Middle frontal gyrus (tissue), 1 donor: ENCODE measurements around the gene PHF13.

Experiments used
- DNase-seq: peaks from one replicate; pipeline ENCODE4 v3.0.0-alpha.2; 2015; ENCODE audit warnings: low spot score; ENCODE audit errors: extremely low spot score

Gene PHF13

DNA sequence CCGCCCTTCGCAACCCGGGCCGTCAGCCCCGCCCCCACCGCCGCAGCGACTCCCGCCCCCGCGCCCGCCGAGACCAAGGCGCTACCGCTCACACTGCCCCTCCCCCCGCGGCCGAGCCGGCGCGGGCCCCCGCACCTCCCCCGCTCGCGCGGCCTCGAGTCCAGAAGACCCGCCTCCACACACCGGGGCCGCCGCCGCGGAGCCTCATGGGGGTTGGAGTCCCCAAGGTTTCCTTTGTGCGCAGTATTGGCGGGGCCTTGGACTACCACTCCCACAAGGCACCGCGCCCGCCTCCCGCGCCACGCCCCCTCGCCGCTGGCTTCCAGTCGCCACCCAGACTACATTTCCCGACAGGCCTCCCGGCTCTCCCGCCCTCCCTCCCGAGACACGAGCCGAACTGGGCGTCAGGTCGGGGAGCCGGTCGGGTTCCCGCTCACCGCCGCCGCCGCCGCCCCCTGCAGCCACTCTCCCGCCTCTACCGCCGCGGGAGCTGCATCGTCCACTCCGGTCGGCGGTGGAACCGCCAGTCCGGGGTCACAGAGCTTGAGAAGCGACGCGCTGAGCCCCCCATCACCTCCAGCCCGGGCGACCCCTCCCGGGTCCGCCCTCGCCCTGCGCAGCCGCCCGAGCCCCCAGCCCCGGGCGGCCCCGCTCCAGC lies at the start of gene PHF13:
TSS of gene PHF13 (plus strand) at position 371 of the 658 bp plus-strand sequence. CDS start 336 bp downstream, outside the sequence.
- peak; percentile 99 for DNase-seq

DNA sequence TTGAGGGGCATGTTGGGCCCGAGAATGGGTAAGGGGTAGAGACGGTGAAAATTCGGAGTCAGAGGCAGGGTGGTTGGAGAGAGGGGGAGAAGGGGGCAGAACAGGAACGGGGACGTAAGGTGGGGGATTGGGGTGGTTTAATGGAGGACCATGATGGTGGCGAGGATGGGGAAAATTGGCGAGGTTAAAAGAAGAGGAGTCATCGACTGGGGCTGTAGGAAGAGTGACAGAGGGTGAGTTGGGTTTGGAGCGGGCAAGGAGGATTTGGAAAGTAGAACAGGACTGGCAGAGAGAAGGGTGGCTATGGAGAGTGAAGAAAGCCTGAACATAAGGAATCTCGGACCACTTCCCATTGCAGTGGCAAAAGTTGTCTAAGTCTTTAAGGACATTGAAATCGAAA lies 44.5 kb upstream of the PHF13 start:
- no peak for DNase-seq

DNA sequence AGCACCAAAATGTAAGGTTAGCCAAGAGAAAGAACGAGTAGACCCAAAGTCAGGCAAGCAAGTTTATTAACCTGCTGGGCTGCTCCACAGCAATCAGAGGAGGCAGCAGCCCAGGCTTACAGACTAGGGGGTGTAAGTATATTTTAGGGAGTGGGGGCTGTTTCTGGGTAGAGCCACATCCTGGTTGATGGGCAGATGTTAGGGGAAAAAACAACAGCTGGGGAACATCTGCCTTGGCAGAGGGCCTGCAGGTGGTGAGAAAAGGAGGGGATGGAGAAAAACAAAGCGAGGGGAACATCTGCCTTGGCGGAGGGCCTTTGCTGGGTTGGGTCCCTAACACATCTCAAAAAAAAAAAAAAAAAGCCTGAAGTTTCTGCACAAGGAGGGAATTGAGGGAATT lies 43.4 kb upstream of the PHF13 start:
- no peak for DNase-seq

DNA sequence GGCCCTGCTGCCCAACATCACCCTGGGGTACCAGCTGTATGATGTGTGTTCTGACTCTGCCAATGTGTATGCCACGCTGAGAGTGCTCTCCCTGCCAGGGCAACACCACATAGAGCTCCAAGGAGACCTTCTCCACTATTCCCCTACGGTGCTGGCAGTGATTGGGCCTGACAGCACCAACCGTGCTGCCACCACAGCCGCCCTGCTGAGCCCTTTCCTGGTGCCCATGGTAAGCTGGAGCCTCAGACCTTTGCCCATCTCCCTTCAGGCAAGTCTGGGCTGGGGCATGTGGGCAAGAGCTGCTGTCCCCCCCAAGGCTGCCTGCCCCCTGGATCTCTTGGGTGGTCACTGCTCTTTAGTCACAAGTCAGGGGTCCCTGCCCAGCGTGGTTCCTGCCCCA lies 42.5 kb upstream of the PHF13 start:
- no peak for DNase-seq

DNA sequence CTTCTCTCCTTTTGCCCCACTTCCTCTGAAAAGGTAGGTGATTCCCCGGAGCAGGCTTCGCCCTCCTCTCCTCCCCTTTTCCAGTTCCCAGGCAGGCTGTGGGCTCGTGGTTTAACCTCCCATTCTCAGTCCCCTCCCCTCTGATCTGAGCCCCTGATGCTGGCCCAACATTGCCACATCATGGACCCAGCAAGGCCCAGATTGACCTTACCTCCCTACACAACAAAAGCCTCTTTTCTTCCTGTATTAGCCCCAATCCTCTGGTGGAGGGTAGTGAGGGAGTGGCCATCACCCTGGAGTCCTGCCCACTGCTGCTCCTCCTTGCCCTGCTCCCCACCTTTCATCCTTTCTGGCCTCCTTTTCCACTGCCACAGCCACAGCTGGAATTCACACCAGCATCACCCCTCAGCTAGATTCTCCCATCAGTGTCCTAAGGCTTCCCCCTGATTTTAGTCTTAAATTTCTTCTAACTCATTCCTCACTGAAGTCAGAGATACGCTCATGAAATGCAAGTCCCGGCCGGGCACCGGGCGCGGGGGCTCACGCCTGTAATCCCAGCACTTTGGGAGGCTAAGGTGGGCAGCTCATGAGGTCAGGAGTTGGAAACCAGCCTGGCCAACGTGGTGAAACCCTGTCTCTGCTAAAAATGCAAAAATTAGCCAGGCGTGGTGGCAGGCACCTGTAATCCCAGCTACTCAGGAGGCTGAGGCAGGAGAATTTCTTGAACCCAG lies 40.7 kb upstream of the PHF13 start:
- DNase-seq: no peak

DNA sequence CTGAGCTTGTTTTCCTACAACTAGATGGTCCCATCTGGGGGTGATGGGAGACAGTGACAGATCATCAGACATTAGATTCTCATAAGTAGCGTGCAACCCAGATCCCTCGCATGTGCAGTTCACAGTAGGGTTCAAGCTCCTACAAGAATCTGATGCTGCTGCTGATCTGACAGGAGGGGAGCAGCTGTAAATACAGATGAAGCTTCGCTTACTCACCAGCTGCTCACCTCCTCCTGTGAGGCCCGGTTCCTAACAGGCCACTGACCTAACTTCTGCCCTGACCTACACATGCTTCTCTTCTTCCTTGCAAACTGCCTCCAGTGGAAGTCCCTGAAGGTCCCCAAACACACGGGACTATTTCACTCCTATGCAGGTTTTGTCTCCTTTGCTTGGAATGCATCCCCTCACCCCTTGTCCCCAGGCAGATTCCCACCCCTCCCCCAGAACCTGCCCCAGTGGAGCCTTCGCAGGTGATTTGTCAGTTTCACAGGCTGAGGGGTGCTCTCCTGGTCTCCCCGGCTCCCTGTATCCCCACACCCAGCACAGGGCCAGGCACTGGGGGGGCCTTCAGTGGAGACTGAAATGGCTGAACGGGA lies 39.4 kb upstream of the PHF13 start:
- no peak for DNase-seq

DNA sequence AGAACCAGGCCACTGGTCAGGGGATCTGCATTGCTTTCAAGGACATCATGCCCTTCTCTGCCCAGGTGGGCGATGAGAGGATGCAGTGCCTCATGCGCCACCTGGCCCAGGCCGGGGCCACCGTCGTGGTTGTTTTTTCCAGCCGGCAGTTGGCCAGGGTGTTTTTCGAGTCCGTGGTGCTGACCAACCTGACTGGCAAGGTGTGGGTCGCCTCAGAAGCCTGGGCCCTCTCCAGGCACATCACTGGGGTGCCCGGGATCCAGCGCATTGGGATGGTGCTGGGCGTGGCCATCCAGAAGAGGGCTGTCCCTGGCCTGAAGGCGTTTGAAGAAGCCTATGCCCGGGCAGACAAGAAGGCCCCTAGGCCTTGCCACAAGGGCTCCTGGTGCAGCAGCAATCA lies 38.7 kb upstream of the PHF13 start:
- no peak for DNase-seq

DNA sequence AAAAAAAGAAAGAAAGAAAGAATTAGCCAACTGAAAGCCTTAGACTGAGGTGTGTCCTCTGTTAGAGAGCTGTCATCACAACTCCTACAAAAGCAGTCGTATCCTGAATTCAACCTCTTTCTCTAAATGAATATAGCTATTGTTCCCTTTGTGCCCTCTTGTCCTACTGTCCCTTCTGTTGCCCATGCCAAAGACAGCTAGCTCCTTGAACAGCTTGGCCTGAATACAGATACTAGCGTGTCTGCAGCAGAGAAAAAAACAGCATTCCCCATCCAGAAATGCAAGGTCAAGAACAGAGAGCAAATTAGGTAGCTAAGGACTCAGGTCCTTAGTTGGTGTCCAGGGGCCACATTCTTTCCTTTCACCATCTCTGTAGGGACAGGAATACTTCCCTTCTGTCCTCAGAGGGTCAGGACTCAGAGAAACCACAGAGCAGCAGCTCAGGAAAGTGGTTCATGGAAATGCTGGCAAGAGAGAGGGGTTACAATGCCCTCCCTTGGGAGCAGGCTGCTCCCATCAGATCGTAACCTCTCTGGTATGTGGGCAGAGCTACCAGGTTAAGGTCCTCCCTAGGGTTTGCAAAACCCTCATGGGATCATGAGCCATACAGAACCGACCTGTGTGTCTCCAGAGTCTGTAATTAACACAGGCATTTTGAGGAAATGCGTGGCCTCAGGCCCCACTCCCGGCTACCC lies 35.6 kb upstream of the PHF13 start:
- DNase-seq: no peak

DNA sequence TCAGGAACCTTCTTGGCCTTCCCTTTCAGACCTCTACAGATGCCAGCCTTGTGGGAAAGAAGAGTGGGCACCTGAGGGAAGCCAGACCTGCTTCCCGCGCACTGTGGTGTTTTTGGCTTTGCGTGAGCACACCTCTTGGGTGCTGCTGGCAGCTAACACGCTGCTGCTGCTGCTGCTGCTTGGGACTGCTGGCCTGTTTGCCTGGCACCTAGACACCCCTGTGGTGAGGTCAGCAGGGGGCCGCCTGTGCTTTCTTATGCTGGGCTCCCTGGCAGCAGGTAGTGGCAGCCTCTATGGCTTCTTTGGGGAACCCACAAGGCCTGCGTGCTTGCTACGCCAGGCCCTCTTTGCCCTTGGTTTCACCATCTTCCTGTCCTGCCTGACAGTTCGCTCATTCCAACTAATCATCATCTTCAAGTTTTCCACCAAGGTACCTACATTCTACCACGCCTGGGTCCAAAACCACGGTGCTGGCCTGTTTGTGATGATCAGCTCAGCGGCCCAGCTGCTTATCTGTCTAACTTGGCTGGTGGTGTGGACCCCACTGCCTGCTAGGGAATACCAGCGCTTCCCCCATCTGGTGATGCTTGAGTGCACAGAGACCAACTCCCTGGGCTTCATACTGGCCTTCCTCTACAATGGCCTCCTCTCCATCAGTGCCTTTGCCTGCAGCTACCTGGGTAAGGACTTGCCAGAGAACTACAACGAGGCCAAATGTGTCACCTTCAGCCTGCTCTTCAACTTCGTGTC lies 34.7 kb upstream of the PHF13 start:
- DNase-seq: no peak

DNA sequence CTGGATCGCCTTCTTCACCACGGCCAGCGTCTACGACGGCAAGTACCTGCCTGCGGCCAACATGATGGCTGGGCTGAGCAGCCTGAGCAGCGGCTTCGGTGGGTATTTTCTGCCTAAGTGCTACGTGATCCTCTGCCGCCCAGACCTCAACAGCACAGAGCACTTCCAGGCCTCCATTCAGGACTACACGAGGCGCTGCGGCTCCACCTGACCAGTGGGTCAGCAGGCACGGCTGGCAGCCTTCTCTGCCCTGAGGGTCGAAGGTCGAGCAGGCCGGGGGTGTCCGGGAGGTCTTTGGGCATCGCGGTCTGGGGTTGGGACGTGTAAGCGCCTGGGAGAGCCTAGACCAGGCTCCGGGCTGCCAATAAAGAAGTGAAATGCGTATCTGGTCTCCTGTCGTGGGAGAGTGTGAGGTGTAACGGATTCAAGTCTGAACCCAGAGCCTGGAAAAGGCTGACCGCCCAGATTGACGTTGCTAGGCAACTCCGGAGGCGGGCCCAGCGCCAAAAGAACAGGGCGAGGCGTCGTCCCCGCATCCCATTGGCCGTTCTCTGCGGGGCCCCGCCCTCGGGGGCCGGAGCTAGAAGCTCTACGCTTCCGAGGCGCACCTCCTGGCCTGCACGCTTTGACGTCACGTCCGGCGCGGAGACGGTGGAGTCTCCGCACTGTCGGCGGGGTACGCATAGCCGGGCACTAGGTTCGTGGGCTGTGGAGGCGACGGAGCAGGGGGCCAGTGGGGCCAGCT lies 34.0 kb upstream of the PHF13 start, which contains the start of gene ZBTB48:
TSS of gene ZBTB48 (plus strand) at position 621 of the 745 bp plus-strand sequence. CDS start 616 bp downstream, outside the sequence.
- DNase-seq: peak; percentile 99

DNA sequence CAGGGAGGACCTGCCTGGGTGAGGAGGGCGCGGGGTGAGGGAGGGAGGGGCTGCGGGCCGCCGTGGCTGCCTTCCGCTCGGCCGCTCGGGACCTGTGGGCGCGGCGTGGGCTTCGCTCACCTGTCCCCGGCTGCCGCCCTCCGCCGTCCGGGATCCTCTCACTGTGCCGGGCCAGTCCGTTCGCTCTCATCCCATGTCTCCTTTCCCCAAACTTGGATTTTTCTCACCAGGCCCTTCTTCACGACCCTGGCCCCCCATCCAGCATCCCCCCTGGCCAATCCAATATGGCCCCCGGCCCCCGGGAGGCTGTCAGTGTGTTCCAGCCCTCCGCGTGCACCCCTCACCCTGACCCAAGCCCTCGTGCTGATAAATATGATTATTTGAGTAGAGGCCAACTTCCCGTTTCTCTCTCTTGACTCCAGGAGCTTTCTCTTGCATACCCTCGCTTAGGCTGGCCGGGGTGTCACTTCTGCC lies 33.4 kb upstream of the PHF13 start:
- DNase-seq: no peak

DNA sequence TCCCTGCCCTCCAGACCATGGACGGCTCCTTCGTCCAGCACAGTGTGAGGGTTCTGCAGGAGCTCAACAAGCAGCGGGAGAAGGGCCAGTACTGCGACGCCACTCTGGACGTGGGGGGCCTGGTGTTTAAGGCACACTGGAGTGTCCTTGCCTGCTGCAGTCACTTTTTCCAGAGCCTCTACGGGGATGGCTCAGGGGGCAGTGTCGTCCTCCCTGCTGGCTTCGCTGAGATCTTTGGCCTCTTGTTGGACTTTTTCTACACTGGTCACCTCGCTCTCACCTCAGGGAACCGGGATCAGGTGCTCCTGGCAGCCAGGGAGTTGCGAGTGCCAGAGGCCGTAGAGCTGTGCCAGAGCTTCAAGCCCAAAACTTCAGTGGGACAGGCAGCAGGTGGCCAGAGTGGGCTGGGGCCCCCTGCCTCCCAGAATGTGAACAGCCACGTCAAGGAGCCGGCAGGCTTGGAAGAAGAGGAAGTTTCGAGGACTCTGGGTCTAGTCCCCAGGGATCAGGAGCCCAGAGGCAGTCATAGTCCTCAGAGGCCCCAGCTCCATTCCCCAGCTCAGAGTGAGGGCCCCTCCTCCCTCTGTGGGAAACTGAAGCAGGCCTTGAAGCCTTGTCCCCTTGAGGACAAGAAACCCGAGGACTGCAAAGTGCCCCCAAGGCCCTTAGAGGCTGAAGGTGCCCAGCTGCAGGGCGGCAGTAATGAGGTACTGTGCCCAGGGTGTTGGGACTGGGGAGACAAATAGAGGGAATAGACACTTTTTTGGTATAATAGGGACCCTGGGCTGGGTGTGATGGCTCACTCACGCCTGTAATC lies 32.7 kb upstream of the PHF13 start:
- no peak for DNase-seq

DNA sequence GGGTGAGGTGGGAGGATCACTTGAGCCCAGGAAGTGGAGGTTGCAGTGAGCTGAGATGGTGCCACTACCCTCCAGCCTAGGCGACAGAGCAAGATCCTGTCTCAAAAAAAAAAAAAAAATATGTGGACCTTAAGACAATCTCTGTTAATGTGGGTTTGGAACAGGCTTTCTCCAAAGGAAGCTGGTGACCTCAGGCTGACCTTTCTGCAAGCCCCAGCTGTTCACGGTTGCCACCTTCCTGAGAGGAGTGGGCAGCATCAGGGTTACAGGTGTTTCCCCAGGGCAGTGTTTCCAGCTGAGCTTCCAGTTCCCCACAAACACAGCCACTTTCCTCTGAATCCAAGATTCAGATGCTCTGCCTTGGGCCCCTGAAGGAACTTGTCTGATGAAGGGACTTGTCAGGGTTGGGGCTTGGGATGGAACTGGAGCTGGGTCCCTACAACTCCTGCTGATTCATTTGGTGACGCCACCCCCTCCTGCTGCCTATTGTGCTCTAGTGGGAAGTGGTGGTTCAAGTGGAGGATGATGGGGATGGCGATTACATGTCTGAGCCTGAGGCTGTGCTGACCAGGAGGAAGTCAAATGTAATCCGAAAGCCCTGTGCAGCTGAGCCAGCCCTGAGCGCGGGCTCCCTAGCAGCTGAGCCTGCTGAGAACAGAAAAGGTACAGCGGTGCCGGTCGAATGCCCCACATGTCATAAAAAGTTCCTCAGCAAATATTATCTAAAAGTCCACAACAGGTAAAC lies 31.8 kb upstream of the PHF13 start:
- DNase-seq: no peak

DNA sequence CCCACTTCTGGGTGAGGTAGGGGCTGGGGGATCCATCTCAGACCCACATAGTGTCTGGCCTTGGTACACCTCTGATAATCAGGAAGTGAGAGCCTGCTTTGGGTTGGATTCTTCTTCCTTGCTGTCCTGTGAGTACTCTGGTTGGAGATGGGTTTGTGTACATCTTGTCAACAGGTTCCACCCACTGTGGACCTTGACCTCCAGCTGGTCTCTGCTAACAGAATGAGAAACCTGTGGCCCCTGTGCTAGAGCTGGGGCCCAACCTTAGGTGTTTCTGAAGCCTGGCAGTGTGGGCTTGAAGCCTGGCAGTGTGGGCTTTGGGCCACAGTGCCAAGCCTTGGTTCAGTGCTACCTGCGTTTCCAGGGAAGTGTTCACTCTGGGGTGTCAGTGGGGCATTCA lies 31.2 kb upstream of the PHF13 start:
- DNase-seq: no peak

DNA sequence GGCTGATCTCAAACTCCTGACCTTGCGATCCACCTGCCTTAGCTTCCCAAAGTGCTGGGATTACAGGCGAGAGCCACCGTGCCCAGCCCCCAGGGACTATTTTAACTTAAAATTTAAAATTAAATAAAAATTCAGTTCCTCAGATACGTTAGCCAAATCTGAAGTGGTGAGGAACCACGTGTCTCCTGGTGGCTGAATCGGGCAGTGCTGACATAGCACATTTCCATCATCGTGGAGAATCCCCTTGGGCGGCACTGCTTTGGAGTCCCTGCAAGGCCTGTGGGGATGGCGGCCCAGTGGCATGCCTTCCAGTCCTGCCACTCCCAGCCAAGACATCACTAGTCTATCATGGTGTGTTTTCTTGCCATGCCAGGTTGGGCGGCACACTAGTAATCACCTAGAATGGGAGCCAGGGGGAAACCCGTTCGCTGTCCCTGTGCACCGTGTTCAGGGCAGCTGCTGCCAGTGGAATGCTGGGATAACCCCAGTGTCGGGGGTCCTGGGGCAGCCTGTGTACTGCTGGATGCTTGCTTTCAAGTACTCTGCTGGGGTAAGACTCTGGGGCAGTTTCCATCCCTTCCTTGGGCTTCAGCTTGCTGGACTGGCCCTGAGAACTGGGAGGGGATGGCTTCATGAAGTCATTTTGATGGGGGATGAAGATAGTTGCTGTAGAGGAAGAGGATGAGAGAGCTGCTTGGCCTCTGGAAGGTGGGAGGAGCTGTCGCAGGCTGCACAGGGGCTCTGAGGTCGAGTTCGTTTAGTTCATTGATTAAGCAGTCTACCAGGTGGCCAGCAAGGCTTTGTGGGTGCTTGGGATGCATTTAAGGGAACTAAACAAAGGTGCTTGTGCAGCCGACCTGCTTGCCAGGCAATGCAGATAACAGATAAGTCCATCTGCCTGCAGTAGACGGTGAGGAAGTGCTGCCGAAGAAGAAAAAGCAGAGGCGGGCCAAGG lies 29.1 kb upstream of the PHF13 start:
- no peak for DNase-seq

DNA sequence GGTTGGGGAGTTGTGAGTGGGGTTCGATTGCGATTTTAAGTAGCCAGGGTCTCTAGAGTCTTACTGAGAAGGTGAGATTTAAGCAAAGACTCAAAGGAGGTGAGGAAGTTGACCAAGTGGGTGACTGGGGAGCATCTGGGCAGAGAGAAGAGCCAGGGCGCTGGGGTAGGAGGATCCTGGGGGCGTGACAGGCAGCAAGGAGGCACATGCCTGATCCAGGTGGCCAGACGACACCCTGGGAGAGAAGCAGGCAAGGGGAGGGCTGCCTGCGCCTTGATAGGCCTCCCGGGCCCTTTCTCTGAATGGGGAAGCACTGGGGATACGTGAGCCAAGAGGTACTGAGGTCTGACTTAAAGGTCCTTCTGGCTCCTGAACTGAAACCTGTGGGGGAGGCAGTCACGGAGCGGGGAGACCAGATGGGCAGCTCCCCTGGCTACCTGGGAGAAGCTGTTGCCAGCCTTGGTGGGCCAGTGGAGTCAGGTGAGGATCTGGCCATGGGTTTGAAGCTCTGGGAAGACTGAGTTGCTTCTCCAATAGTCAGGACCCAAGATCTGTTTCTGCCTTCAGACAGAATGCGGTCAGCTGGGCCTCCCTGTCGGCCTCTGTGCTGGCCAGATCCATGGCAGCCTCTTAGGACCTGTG lies 28.3 kb upstream of the PHF13 start:
- DNase-seq: no peak

DNA sequence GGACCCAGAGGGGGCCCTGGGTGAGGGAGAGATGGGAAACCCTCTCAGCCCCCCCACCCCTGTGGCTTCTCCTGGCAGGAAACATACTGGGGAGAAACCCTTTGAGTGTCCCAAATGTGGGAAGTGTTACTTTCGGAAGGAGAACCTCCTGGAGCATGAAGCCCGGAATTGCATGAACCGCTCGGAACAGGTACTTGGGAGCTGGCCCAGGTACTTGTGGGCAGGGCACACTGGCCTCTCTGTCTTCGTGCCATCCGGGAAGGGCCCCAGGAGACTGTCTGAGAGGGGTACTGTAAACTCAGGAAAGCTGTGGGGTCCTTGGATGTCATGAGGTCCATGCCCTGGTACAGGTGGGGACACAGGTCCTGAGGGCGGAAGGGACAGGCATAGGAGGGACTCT lies 27.7 kb upstream of the PHF13 start:
- no peak for DNase-seq
